OCI-LY7 (cell line): ENCODE results near the gene LRRC74B. TPM values are rescaled to one million over a fixed set of nuclear protein-coding genes. Genes with fewer than 3 reads are reported as not detected.

Experiments
- BruUV-seq: library from RNA; stranded (reverse); fragments of 400-500 nt; replicated peaks from 2 replicates; lab custom pipeline; 2021; lab: Mats Ljungman, UMichigan
- CTCF ChIA-PET: fragments of 300-600 bp; sonication (Branson Sonifier 250); formaldehyde crosslinking; loops from one replicate; lab custom pipeline; 2022; ENCODE audit warnings: antibody characterized with exemption; ENCODE audit not compliant: unreplicated experiment; lab: Charles Lee
- POLR2A ChIA-PET: fragments of 300-600 bp; sonication (Branson Sonifier 250); formaldehyde crosslinking; loops from one replicate; lab custom pipeline; 2022; ENCODE audit warnings: antibody characterized with exemption; lab: Charles Lee
- DNase-seq: peaks from one replicate; pipeline ENCODE4 v3.0.0-alpha.2; 2015; ENCODE audit warnings: low spot score
- H2AFZ ChIP-seq: fragments of 200-600 bp; sonication (generic), shearing (Covaris generic); 2 replicates; pipeline ENCODE4 v1.6.1; 2014; ENCODE audit warnings: mild to moderate bottlenecking, antibody characterized with exemption, low read length, moderate library complexity
- H3K27ac ChIP-seq: fragments of 200-600 bp; sonication (generic); 2 replicates; pipeline ENCODE4 v1.5.1; 2014; ENCODE audit warnings: mixed run types, low read depth, mild to moderate bottlenecking, moderate library complexity, low read length, inconsistent platforms; ENCODE audit not compliant: poor library complexity, severe bottlenecking
- H3K36me3 ChIP-seq: fragments of 200-600 bp; sonication (generic); 2 replicates; pipeline ENCODE4 v1.6.1; 2014; ENCODE audit warnings: mild to moderate bottlenecking, antibody characterized with exemption, low read length, moderate library complexity, mixed read lengths; ENCODE audit not compliant: insufficient read depth
- H3K4me1 ChIP-seq: fragments of 200-600 bp; sonication (generic); 2 replicates; pipeline ENCODE4 v1.5.1; 2014; ENCODE audit warnings: mild to moderate bottlenecking, low read length; ENCODE audit not compliant: insufficient read depth, poor library complexity, severe bottlenecking
- H3K4me2 ChIP-seq: fragments of 200-600 bp; sonication (generic); 2 replicates; pipeline ENCODE4 v1.6.1; 2014; ENCODE audit warnings: mild to moderate bottlenecking, low read length
- H3K4me3 ChIP-seq: fragments of 200-600 bp; sonication (generic); 2 replicates; pipeline ENCODE4 v1.5.1; 2014; ENCODE audit warnings: mild to moderate bottlenecking, low read depth, low read length; ENCODE audit not compliant: poor library complexity, severe bottlenecking
- H3K79me2 ChIP-seq: fragments of 200-600 bp; sonication (generic); 2 replicates; pipeline ENCODE4 v1.6.1; 2016; ENCODE audit warnings: low read depth, mild to moderate bottlenecking, low read length, moderate library complexity, mixed read lengths; ENCODE audit not compliant: insufficient read depth
- H3K9me2 ChIP-seq: fragments of 200-600 bp; sonication (generic); 2 replicates; pipeline ENCODE4 v1.6.1; 2016; ENCODE audit warnings: mild to moderate bottlenecking, low read length, mixed read lengths; ENCODE audit not compliant: insufficient read depth
- H3K9me3 ChIP-seq: fragments of 200-600 bp; sonication (generic); 2 replicates; pipeline ENCODE4 v1.6.1; 2014; ENCODE audit warnings: mild to moderate bottlenecking, mixed run types, low read length, mixed read lengths
- H4K20me1 ChIP-seq: fragments of 200-600 bp; sonication (generic); 2 replicates; pipeline ENCODE4 v1.6.1; 2014; ENCODE audit warnings: mild to moderate bottlenecking, antibody characterized with exemption, low read length, moderate library complexity, mixed read lengths; ENCODE audit not compliant: insufficient read depth
- EZH2phosphoT487 ChIP-seq: fragments of 200-600 bp; sonication (generic); IDR thresholded peaks from 2 replicates; pipeline ENCODE4 v1.6.1; 2018; ENCODE audit warnings: low read depth, borderline replicate concordance, mild to moderate bottlenecking, mixed run types, antibody characterized with exemption, low read length, moderate library complexity, mixed read lengths
- intact Hi-C: fragments of 100-400 bp; cut with micrococcal nuclease; formaldehyde crosslinking; loops from one replicate; pipeline ENCODE4 v1.10.0; 2022; ENCODE audit not compliant: unreplicated experiment
- total RNA-seq, 2 experiments: library from RNA; depleted of rRNA in 1 of 2; stranded (reverse); fragments of >200 nt in 1 of 2; shearing (Covaris generic) in 1 of 2; gene quantifications; 2 replicates each; pipeline ENCODE4 v1.2.3, GENCODE V29; 2014 to 2022
- TF ChIP-seq, protein P1 (sequence below): fragments of 200-600 bp; sonication (generic); conservative IDR thresholded peaks from 2 replicates; pipeline ENCODE4 v1.5.1; 2014; ENCODE audit warnings: mild to moderate bottlenecking, antibody characterized with exemption, low read length, moderate library complexity, mixed read lengths

Gene LRRC74B
- total RNA-seq, 2 experiments from 2014 or later = not detected

GRCh38 chr22:21020802-21021429 lies 24.8 kb upstream of the LRRC74B start:
- H3K27ac ChIP-seq = no peak overlapping the region
- H4K20me1 ChIP-seq = no peaks in the 10 kb centered on the region
- H3K9me3 ChIP-seq = no peaks in the 10 kb centered on the region
- DNase-seq = peak; percentile 56
- ChIA-PET POLR2A (interaction anchor here (1.1 kb wide), 1 partner anchor 18 kb away, joined by 3 read pairs; no protein-coding TSS in a partner anchor), CTCF (interaction anchor here (0.9 to 1.5 kb wide), 2 partner anchors 9 to 31 kb away, joined by 3 to 6 read pairs; no protein-coding TSS in a partner anchor)
- no peaks in the 10 kb centered on the region for H3K9me2 ChIP-seq
- intact Hi-C loops = loop anchor here (10.0 kb wide), 1 partner anchor 74 kb away; no protein-coding TSS in a partner anchor
- H3K36me3 ChIP-seq = no peaks in the 10 kb centered on the region
- H3K79me2 ChIP-seq = no peaks in the 10 kb centered on the region
- no peak overlapping the region for H2AFZ ChIP-seq
- peaks cover 4% of the 10 kb centered on the region for H3K4me1 ChIP-seq
- H3K4me2 ChIP-seq = no peak overlapping the region
- no peak for TF ChIP-seq EZH2phosphoT487
- TF ChIP-seq, protein P1, sequence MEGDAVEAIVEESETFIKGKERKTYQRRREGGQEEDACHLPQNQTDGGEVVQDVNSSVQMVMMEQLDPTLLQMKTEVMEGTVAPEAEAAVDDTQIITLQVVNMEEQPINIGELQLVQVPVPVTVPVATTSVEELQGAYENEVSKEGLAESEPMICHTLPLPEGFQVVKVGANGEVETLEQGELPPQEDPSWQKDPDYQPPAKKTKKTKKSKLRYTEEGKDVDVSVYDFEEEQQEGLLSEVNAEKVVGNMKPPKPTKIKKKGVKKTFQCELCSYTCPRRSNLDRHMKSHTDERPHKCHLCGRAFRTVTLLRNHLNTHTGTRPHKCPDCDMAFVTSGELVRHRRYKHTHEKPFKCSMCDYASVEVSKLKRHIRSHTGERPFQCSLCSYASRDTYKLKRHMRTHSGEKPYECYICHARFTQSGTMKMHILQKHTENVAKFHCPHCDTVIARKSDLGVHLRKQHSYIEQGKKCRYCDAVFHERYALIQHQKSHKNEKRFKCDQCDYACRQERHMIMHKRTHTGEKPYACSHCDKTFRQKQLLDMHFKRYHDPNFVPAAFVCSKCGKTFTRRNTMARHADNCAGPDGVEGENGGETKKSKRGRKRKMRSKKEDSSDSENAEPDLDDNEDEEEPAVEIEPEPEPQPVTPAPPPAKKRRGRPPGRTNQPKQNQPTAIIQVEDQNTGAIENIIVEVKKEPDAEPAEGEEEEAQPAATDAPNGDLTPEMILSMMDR = peak; percentile 78
- BruUV-seq = no TSS peak
- H3K4me3 ChIP-seq = no peak overlapping the region

GRCh38 chr22:21022507-21022906 lies 23.2 kb upstream of the LRRC74B start:
- intact Hi-C loops = loop anchor here (10.0 kb wide), 1 partner anchor 72 kb away; no protein-coding TSS in a partner anchor
- no peak overlapping the region for H3K4me3 ChIP-seq
- ChIA-PET CTCF (no interaction called here), POLR2A (no interaction called here)
- peaks cover 4% of the 10 kb centered on the region for H3K4me1 ChIP-seq
- DNase-seq = no peak
- TF ChIP-seq, protein P1 = no peak
- no peak for TF ChIP-seq EZH2phosphoT487
- no peaks in the 10 kb centered on the region for H3K9me3 ChIP-seq
- H3K9me2 ChIP-seq = no peaks in the 10 kb centered on the region
- no peaks in the 10 kb centered on the region for H3K79me2 ChIP-seq
- no peak overlapping the region for H3K4me2 ChIP-seq
- no TSS peak for BruUV-seq
- no peaks in the 10 kb centered on the region for H4K20me1 ChIP-seq
- H2AFZ ChIP-seq = no peak overlapping the region
- no peaks in the 10 kb centered on the region for H3K36me3 ChIP-seq
- no peak overlapping the region for H3K27ac ChIP-seq

DNA sequence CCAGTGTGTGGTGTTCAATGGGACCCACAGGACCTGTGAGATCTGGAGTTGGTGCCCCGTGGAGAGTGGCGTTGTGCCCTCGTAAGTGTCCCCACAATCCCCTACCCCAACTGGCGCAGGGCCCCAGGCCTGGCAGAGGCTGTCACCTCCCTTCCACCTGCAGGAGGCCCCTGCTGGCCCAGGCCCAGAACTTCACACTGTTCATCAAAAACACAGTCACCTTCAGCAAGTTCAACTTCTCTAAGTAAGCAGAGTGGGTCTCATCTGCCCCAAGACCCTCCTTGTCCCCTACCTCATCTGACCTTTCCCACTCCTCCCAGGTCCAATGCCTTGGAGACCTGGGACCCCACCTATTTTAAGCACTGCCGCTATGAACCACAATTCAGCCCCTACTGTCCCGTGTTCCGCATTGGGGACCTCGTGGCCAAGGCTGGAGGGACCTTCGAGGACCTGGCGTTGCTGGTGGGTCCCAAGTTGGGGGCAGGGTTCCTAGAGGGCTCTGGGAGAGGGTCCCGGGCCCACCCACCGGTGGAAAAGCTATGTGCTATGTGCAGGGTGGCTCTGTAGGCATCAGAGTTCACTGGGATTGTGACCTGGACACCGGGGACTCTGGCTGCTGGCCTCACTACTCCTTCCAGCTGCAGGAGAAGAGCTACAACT lies 22.7 kb upstream of the LRRC74B start:
- BruUV-seq = no TSS peak
- DNase-seq = no peak
- no peaks in the 10 kb centered on the region for H3K36me3 ChIP-seq
- CTCF ChIA-PET = no interaction called here
- no peak overlapping the region for H3K4me2 ChIP-seq
- TF ChIP-seq EZH2phosphoT487 = no peak
- TF ChIP-seq, protein P1 = peak; percentile 42
- no peak overlapping the region for H2AFZ ChIP-seq
- intact Hi-C loops = loop anchor here (10.0 kb wide), 1 partner anchor 72 kb away; no protein-coding TSS in a partner anchor
- H3K27ac ChIP-seq = no peak overlapping the region
- no peaks in the 10 kb centered on the region for H3K9me3 ChIP-seq
- no peaks in the 10 kb centered on the region for H3K9me2 ChIP-seq
- no peaks in the 10 kb centered on the region for H4K20me1 ChIP-seq
- H3K4me1 ChIP-seq = peaks cover 4% of the 10 kb centered on the region
- POLR2A ChIA-PET = interaction anchor here (0.6 kb wide), 1 partner anchor 24 kb away, joined by 3 read pairs; no protein-coding TSS in a partner anchor
- H3K79me2 ChIP-seq = no peaks in the 10 kb centered on the region
- H3K4me3 ChIP-seq = no peak overlapping the region
